IMR-90 (cell line): ENCODE results near the gene TNIP1. TPM values are rescaled to one million over a fixed set of nuclear protein-coding genes. Genes with fewer than 3 reads are reported as not detected.

Source experiments
- ATAC-seq: fragments of 200-7000 bp; cut with Tn5 transposase; 2 replicates; pipeline ENCODE4 v1.9.1; 2020; ENCODE audit warnings: low read depth, mild to moderate bottlenecking, moderate library complexity
- BruUV-seq: library from RNA; stranded (reverse); fragments of 400-500 nt; replicated peaks from 2 replicates; lab custom pipeline; 2021; lab: Mats Ljungman, UMichigan
- CTCF ChIA-PET: fragments of 300-600 bp; formaldehyde crosslinking; extraction: SDS; loops from one replicate; lab custom pipeline; 2021; ENCODE audit warnings: antibody characterized with exemption; lab: Yijun Ruan, JAX
- POLR2A ChIA-PET: fragments of 300-600 bp; sonication (Branson Sonifier 250); formaldehyde crosslinking; loops from one replicate; lab custom pipeline; 2022; ENCODE audit warnings: antibody characterized with exemption; ENCODE audit not compliant: unreplicated experiment; lab: Charles Lee
- DNase-seq: peaks from one replicate; pipeline ENCODE4 v3.0.0; 2013
- H2AFZ ChIP-seq: replicated peaks from 2 replicates; pipeline ENCODE3; 2013; ENCODE audit warnings: low read length, mild to moderate bottlenecking; ENCODE audit not compliant: poor library complexity
- H2AK5ac ChIP-seq: 2 replicates; pipeline ENCODE4 v1.6.1; 2013; ENCODE audit warnings: low read depth, low read length, inconsistent platforms
- H2AK9ac ChIP-seq: replicated peaks from 2 replicates; pipeline ENCODE3; 2013; ENCODE audit warnings: mild to moderate bottlenecking, low read depth, low read length, moderate library complexity; ENCODE audit not compliant: poor library complexity
- H2BK120ac ChIP-seq: 2 replicates; pipeline ENCODE4 v1.6.1; 2013; ENCODE audit warnings: low read depth, low read length, inconsistent platforms
- H2BK15ac ChIP-seq: 3 replicates; pipeline ENCODE4 v1.6.1; 2013; ENCODE audit warnings: low read depth, low read length, inconsistent platforms
- H2BK20ac ChIP-seq: 2 replicates; pipeline ENCODE4 v1.6.1; 2013; ENCODE audit warnings: low read depth, mild to moderate bottlenecking, inconsistent platforms, low read length, moderate library complexity
- H2BK5ac ChIP-seq: 2 replicates; pipeline ENCODE4 v1.6.1; 2013; ENCODE audit warnings: mild to moderate bottlenecking, low read depth, low read length, inconsistent platforms; ENCODE audit not compliant: poor library complexity, severe bottlenecking
- H3K14ac ChIP-seq: replicated peaks from 2 replicates; pipeline ENCODE4 v1.6.1; 2013; ENCODE audit warnings: low read depth, low read length, inconsistent platforms
- H3K18ac ChIP-seq: 2 replicates; pipeline ENCODE4 v1.6.1; 2013; ENCODE audit warnings: low read depth, low read length, control low read depth
- H3K23ac ChIP-seq: 2 replicates; pipeline ENCODE4 v1.6.1; 2013; ENCODE audit warnings: low read depth, low read length, inconsistent platforms
- H3K27ac ChIP-seq: 2 replicates; pipeline ENCODE4 v1.5.1; 2013; ENCODE audit warnings: mild to moderate bottlenecking, control low read depth, low read length; ENCODE audit not compliant: insufficient read depth
- H3K27me3 ChIP-seq: 2 replicates; pipeline ENCODE4 v1.6.1; 2013; ENCODE audit warnings: low read length; ENCODE audit not compliant: control insufficient read depth, insufficient read depth
- H3K36me3 ChIP-seq: 2 replicates; pipeline ENCODE4 v1.6.1; 2013; ENCODE audit warnings: low read length, mixed read lengths; ENCODE audit not compliant: control insufficient read depth, insufficient read depth
- H3K4ac ChIP-seq: 2 replicates; pipeline ENCODE4 v1.6.1; 2013; ENCODE audit warnings: low read depth, low read length, inconsistent platforms
- H3K4me1 ChIP-seq: 2 replicates; pipeline ENCODE4 v1.6.1; 2013; ENCODE audit warnings: low read length, mixed read lengths; ENCODE audit not compliant: control insufficient read depth, insufficient read depth
- H3K4me2 ChIP-seq: 2 replicates; pipeline ENCODE4 v1.6.1; 2013; ENCODE audit warnings: low read depth, mild to moderate bottlenecking, control low read depth, low read length, moderate library complexity
- H3K4me3 ChIP-seq: 2 replicates; pipeline ENCODE4 v1.5.1; 2013; ENCODE audit warnings: low read depth, mild to moderate bottlenecking, control low read depth, low read length, moderate library complexity; ENCODE audit not compliant: insufficient read depth
- H3K56ac ChIP-seq: 2 replicates; pipeline ENCODE4 v1.6.1; 2013; ENCODE audit warnings: low read length, inconsistent platforms; ENCODE audit not compliant: insufficient read depth; ENCODE audit errors: extremely low read depth
- H3K79me1 ChIP-seq, 2 experiments: 2 replicates each; pipeline ENCODE4 v1.6.1; 2013; ENCODE audit warnings: low read length in 2 of 2, inconsistent platforms in 1 of 2, low read depth in 1 of 2
- H3K9ac ChIP-seq: 2 replicates; pipeline ENCODE4 v1.6.1; 2013; ENCODE audit warnings: low read depth, low read length, control low read depth
- H3K9me1 ChIP-seq: 2 replicates; pipeline ENCODE4 v1.6.1; 2013; ENCODE audit warnings: low read length, inconsistent platforms; ENCODE audit not compliant: insufficient read depth
- H3K9me3 ChIP-seq: 2 replicates; pipeline ENCODE4 v1.6.1; 2013; ENCODE audit warnings: low read length; ENCODE audit not compliant: control insufficient read depth, insufficient read depth
- H4K20me1 ChIP-seq: 2 replicates; pipeline ENCODE4 v1.6.1; 2013; ENCODE audit warnings: low read length, inconsistent platforms; ENCODE audit not compliant: insufficient read depth
- H4K5ac ChIP-seq: 2 replicates; pipeline ENCODE4 v1.6.1; 2013; ENCODE audit warnings: mild to moderate bottlenecking, low read depth, low read length, control low read depth
- H4K8ac ChIP-seq, 2 experiments: 2 replicates each; pipeline ENCODE4 v1.6.1; 2013; ENCODE audit warnings: low read depth in 2 of 2, low read length in 2 of 2, control low read depth in 1 of 2, inconsistent platforms in 1 of 2
- H4K91ac ChIP-seq: 2 replicates; pipeline ENCODE4 v1.6.1; 2013; ENCODE audit warnings: low read depth, low read length, inconsistent platforms; ENCODE audit not compliant: insufficient read depth
- BHLHE40 ChIP-seq: fragments of 150-350 bp; IDR thresholded peaks from 2 replicates; pipeline ENCODE4 v1.6.1; 2016; ENCODE audit warnings: mild to moderate bottlenecking, low read depth, low read length
- FOS ChIP-seq: fragments of 150-350 bp; IDR thresholded peaks from 2 replicates; pipeline ENCODE4 v1.6.1; 2016; ENCODE audit warnings: low read depth, low read length
- MAFK ChIP-seq: IDR thresholded peaks from 2 replicates; pipeline ENCODE4 v1.6.1; 2012; ENCODE audit warnings: low read depth, low read length, improper control_type of control experiment
- NFE2L2 ChIP-seq: fragments of 150-350 bp; IDR thresholded peaks from 2 replicates; pipeline ENCODE4 v1.6.1; 2016; ENCODE audit warnings: low read depth, mild to moderate bottlenecking, low read length
- WGBS, 2 experiments: methylation state at CpG; one replicate each; pipeline versions ENCODE4 v1.1.5 to v1.1.7; 2013; ENCODE audit warnings: missing lambda C conversion rate in 2 of 2; ENCODE audit not compliant: insufficient read length in 1 of 2; ENCODE audit errors: extremely low coverage in 2 of 2; 5-methylcytosine and 5-hydroxymethylcytosine counted together
- dilution Hi-C: fragments of 300-500 bp; cut with HindIII; formaldehyde crosslinking; loops from one replicate; pipeline ENCODE4 v1.14.3; 2018; ENCODE audit warnings: low sequenced_read_pairs; ENCODE audit not compliant: unreplicated experiment
- in situ Hi-C: fragments of 300-500 bp; cut with MboI; formaldehyde crosslinking; loops from 3 replicates; pipeline ENCODE4 v1.14.3; 2019; ENCODE audit warnings: low sequenced_read_pairs, inconsistent platforms, mixed read lengths
- intact Hi-C: fragments of 100-400 bp; cut with micrococcal nuclease; formaldehyde crosslinking; loops from 2 replicates; pipeline ENCODE4 v1.10.0; 2022
- polyA plus RNA-seq, 3 experiments: library from polyadenylated mRNA; depleted of rRNA; stranded (reverse); fragments of >200 nt; gene quantifications; 2 replicates each; pipeline ENCODE4 v1.2.3, GENCODE V29; 2012; ENCODE audit warnings: low replicate concordance in 1 of 3
- total RNA-seq: library from RNA; depleted of rRNA; stranded (reverse); fragments of >200 nt; gene quantifications from 2 replicates; pipeline ENCODE4 v1.2.3, GENCODE V29; 2012
- TF ChIP-seq, protein P1 (sequence below): fragments of 150-350 bp; IDR thresholded peaks from 2 replicates; pipeline ENCODE4 v1.6.1; 2017; ENCODE audit warnings: mild to moderate bottlenecking, antibody characterized with exemption, low read length, low read depth

TNIP1 gene
- total and polyA plus RNA-seq, 2 of the 4 experiments (the other 2 are of a cell fraction): 63.8 to 92.8 TPM

- POLR2A ChIA-PET: no interaction called here
- Histone ChIP-seq H4K5ac (peak overlapping the region; percentile 16), H4K8ac (peak overlapping the region in 1 of 2 experiments; percentile 82; a peak in 1 of 4 replicates), H3K9me3 (no peaks in the 10 kb centered on the region), H3K56ac (no peak overlapping the region), H3K4me2 (peak overlapping the region; percentile 64), H3K23ac (peak overlapping the region; percentile 92), H2AK9ac (peak overlapping the region; percentile 77), H3K79me1 (peaks cover 58 to 94% of the 10 kb centered on the region in 2 experiments), H3K14ac (peak overlapping the region; percentile 81), H4K20me1 (peaks cover 39% of the 10 kb centered on the region), H3K4ac (peak overlapping the region; percentile 92), H3K9ac (no peak overlapping the region), H4K91ac (peak overlapping the region; percentile 81), H2BK15ac (peak overlapping the region; percentile 64; the same call in 2 of the 3 replicates), H3K9me1 (peaks cover 52% of the 10 kb centered on the region), H2AK5ac (peak overlapping the region; percentile 99), H2BK20ac (peak overlapping the region; percentile 91), H3K4me1 (peaks cover 34% of the 10 kb centered on the region), H3K4me3 (no peak overlapping the region), H2AFZ (peak overlapping the region; percentile 14), H3K36me3 (peaks cover 44% of the 10 kb centered on the region), H3K18ac (peak overlapping the region; percentile 65), H2BK5ac (peak overlapping the region; percentile 84), H3K27me3 (no peaks in the 10 kb centered on the region), H2BK120ac (peak overlapping the region; percentile 94), H3K27ac (peak overlapping the region; percentile 35)
- in situ Hi-C loops: no loop called here
- dilution Hi-C loops: no loop called here
- DNase-seq: peak; percentile 87
- intact Hi-C loops: no loop called here
- peak; percentile 93 for ATAC-seq
- WGBS, 2 experiments: 85% methylated on average over 3 of the region's 17 CpGs; no CpG with 5 or more reads in 1 of the 2 experiments
- BruUV-seq: no TSS peak
- CTCF ChIA-PET: no interaction called here
- peak; percentile 96 for TF ChIP-seq NFE2L2
- TF ChIP-seq MAFK: peak; percentile 80
- TF ChIP-seq FOS: peak; percentile 88
- TF ChIP-seq, protein P1, sequence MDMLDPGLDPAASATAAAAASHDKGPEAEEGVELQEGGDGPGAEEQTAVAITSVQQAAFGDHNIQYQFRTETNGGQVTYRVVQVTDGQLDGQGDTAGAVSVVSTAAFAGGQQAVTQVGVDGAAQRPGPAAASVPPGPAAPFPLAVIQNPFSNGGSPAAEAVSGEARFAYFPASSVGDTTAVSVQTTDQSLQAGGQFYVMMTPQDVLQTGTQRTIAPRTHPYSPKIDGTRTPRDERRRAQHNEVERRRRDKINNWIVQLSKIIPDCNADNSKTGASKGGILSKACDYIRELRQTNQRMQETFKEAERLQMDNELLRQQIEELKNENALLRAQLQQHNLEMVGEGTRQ: no peak
- peak; percentile 63 for TF ChIP-seq BHLHE40
These were observed 17.5 kb downstream of the TNIP1 start for GRCh38 chr5:151063142-151063989.
